IPS-18a (cell line): ENCODE data around the gene KCNIP4.

ENCODE experiments used
- H3K27ac ChIP-seq: one replicate; pipeline ENCODE4 v1.5.1; 2013; ENCODE audit warnings: low read length
- H3K27me3 ChIP-seq: one replicate; pipeline ENCODE4 v1.6.1; 2013; ENCODE audit warnings: mild to moderate bottlenecking, low read length; ENCODE audit not compliant: control insufficient read depth, insufficient read depth
- H3K36me3 ChIP-seq: one replicate; pipeline ENCODE4 v1.6.1; 2013; ENCODE audit warnings: low read depth, low read length; ENCODE audit not compliant: control insufficient read depth
- H3K4me1 ChIP-seq: one replicate; pipeline ENCODE4 v1.6.1; 2013; ENCODE audit warnings: low read depth, low read length; ENCODE audit not compliant: control insufficient read depth
- H3K4me3 ChIP-seq: one replicate; pipeline ENCODE4 v1.5.1; 2013; ENCODE audit warnings: low read length
- H3K9ac ChIP-seq: one replicate; pipeline ENCODE4 v1.6.1; 2013; ENCODE audit warnings: mild to moderate bottlenecking, low read length, moderate library complexity
- H3K9me3 ChIP-seq: one replicate; pipeline ENCODE4 v1.6.1; 2013; ENCODE audit warnings: low read depth, low read length; ENCODE audit not compliant: control insufficient read depth

KCNIP4 gene

GRCh38 chr4:21710179-21710835 lies 238.3 kb downstream of the KCNIP4 start:
- no peak overlapping the region for H3K9ac ChIP-seq
- no peak overlapping the region for H3K4me3 ChIP-seq
- peaks cover 10% of the 10 kb centered on the region for H3K4me1 ChIP-seq
- no peaks in the 10 kb centered on the region for H3K27me3 ChIP-seq
- no peaks in the 10 kb centered on the region for H3K9me3 ChIP-seq
- H3K36me3 ChIP-seq = no peaks in the 10 kb centered on the region
- H3K27ac ChIP-seq = no peak overlapping the region

GRCh38 chr4:21709761-21710160 lies 238.8 kb downstream of the KCNIP4 start:
- Histone ChIP-seq H3K27me3 (no peaks in the 10 kb centered on the region), H3K36me3 (no peaks in the 10 kb centered on the region), H3K4me1 (peaks cover 10% of the 10 kb centered on the region), H3K9ac (no peak overlapping the region), H3K27ac (no peak overlapping the region), H3K4me3 (no peak overlapping the region), H3K9me3 (no peaks in the 10 kb centered on the region)

DNA sequence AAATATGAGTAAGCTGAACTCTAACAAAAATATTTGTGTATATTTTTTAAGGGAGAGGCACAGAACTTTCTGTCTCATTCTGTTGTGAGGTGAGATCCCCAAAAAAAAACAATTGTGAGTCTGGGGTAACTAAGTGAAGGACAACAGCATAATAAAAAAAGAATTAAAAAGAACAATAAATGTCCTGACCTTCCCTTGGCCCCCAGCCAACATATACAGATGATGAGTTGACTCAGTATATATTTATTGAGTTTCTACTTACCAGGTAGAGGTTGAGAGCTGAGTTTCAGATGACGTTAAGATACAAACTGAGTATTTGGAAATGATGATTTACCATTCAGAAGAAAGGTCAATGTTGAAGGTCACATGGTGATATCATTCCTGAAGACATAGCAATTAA lies 239.5 kb downstream of the KCNIP4 start:
- H3K27me3 ChIP-seq = no peaks in the 10 kb centered on the region
- H3K9me3 ChIP-seq = no peaks in the 10 kb centered on the region
- no peak overlapping the region for H3K27ac ChIP-seq
- no peak overlapping the region for H3K9ac ChIP-seq
- no peaks in the 10 kb centered on the region for H3K36me3 ChIP-seq
- no peak overlapping the region for H3K4me3 ChIP-seq
- peaks cover 10% of the 10 kb centered on the region for H3K4me1 ChIP-seq

- H3K4me3 ChIP-seq = no peak overlapping the region
- peaks cover 9% of the 10 kb centered on the region for H3K4me1 ChIP-seq
- no peak overlapping the region for H3K27ac ChIP-seq
- peaks cover 4% of the 10 kb centered on the region for H3K27me3 ChIP-seq
- H3K9ac ChIP-seq = no peak overlapping the region
- H3K36me3 ChIP-seq = no peaks in the 10 kb centered on the region
- no peaks in the 10 kb centered on the region for H3K9me3 ChIP-seq
Observed at GRCh38 chr4:21699446-21699845, 249.1 kb downstream of the KCNIP4 start.

DNA sequence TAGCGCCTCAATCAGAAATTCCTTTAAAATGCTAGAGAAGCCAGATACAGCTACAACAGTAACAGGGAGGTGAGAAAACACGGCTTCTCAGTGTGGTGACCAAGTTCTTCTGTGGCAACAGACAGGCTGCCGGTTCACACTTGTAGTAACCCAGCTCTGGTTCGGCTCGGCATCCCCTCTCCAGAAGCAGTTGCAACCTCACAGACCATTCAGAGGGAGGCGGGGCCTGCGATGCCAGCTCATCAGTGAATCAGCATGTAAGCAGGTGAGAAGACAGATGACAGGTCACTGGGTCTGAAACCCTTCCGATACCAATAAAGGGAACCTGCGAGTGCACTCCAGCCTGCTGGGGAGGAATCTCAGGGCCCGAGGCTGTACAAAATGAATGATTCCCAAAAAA lies 251.0 kb downstream of the KCNIP4 start:
- no peak overlapping the region for H3K9ac ChIP-seq
- peaks cover 4% of the 10 kb centered on the region for H3K27me3 ChIP-seq
- H3K9me3 ChIP-seq = no peaks in the 10 kb centered on the region
- no peaks in the 10 kb centered on the region for H3K36me3 ChIP-seq
- peaks cover 9% of the 10 kb centered on the region for H3K4me1 ChIP-seq
- no peak overlapping the region for H3K27ac ChIP-seq
- H3K4me3 ChIP-seq = peak overlapping the region; percentile 30

DNA sequence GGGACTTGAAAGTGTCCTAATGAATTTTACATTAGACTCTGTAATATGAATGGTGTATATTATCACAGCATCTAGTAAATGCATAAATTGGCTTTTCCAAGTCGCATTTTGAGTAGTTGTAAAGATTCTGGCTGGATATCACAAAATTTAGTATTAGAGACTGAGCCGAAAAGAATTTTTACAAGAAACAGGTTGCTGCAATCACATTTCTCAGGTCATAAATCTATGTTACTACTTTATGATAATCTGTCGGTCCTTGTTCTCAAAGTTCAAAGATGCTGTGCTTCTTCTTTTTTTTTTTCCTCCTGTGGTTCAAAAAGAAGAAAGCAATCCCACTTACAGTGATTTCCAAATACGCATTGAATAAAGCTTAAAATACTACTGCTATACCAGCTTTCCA lies 253.4 kb downstream of the KCNIP4 start:
- no peaks in the 10 kb centered on the region for H3K9me3 ChIP-seq
- no peaks in the 10 kb centered on the region for H3K36me3 ChIP-seq
- peaks cover 9% of the 10 kb centered on the region for H3K4me1 ChIP-seq
- no peak overlapping the region for H3K27ac ChIP-seq
- H3K9ac ChIP-seq = no peak overlapping the region
- peaks cover 4% of the 10 kb centered on the region for H3K27me3 ChIP-seq
- H3K4me3 ChIP-seq = no peak overlapping the region

- Histone ChIP-seq H3K27me3 (no peaks in the 10 kb centered on the region), H3K9ac (no peak overlapping the region), H3K9me3 (no peaks in the 10 kb centered on the region), H3K27ac (no peak overlapping the region), H3K4me3 (no peak overlapping the region), H3K36me3 (no peaks in the 10 kb centered on the region), H3K4me1 (no peaks in the 10 kb centered on the region)
Observed at GRCh38 chr4:21692241-21692640, 256.3 kb downstream of the KCNIP4 start.

DNA sequence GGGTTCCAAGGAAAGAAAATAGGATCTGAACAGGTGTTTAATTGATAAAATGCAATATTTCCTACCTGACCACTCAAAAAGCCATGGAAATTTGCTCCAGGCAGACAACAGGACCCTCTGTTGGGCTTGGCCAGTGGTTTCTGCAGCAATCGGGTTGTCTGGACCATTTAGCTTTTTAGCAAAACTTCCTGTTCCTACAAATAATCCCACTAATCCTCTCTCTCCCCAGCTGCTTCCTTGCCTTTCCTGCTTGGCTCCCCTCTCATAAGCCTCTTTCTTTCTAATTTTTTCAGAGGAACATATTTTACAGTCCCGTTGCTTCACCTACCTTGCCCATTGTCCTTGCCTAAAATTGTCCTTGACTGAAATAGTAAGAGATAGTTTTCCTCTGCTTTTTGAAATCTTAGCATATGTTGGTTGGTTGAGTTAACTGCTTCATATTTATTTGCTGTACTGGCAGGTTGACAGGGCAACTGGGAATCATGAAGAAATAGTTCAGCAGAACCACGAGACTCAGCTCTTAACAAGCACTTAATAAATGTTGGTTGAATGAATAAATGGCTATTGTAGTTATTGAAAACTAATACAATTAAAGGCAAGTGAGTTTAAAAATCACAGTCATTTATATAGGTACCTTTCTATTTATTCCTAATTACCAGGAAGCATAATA lies 259.8 kb downstream of the KCNIP4 start:
- Histone ChIP-seq H3K4me1 (no peaks in the 10 kb centered on the region), H3K9me3 (no peaks in the 10 kb centered on the region), H3K27ac (no peak overlapping the region), H3K27me3 (no peaks in the 10 kb centered on the region), H3K36me3 (no peaks in the 10 kb centered on the region), H3K9ac (no peak overlapping the region), H3K4me3 (no peak overlapping the region)

GRCh38 chr4:21685911-21686310 lies 262.7 kb downstream of the KCNIP4 start:
- no peaks in the 10 kb centered on the region for H3K9me3 ChIP-seq
- no peaks in the 10 kb centered on the region for H3K27me3 ChIP-seq
- H3K9ac ChIP-seq = no peak overlapping the region
- no peak overlapping the region for H3K4me3 ChIP-seq
- no peaks in the 10 kb centered on the region for H3K36me3 ChIP-seq
- no peak overlapping the region for H3K27ac ChIP-seq
- H3K4me1 ChIP-seq = no peaks in the 10 kb centered on the region

DNA sequence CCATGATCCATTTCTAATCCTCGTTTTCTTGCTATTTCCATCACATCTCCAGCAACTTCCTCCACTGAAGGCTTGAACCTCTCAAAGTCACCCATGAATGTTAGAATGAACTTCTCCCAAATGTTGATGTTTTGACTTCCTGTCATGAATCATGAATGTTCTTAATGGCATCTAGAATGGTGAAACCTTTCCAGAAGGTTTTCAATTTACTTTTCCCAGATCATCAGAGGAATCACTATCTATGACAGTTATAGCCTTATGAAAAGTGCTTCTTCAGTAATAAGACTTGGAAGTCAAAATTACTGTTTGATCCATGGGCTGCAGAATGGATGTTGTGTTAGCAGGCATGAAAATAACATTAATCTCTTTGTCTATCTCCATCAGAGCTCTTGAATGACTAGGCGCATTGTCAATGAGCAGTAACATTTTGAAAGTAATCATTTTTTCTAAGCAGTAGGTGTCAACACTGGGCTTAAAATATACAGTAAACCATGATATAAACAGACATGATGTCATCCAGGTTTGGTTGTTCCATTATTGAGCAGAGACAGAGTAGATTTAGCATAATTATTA lies 268.2 kb downstream of the KCNIP4 start:
- H3K36me3 ChIP-seq = no peaks in the 10 kb centered on the region
- no peaks in the 10 kb centered on the region for H3K4me1 ChIP-seq
- no peak overlapping the region for H3K27ac ChIP-seq
- no peaks in the 10 kb centered on the region for H3K27me3 ChIP-seq
- no peaks in the 10 kb centered on the region for H3K9me3 ChIP-seq
- H3K4me3 ChIP-seq = no peak overlapping the region
- no peak overlapping the region for H3K9ac ChIP-seq

GRCh38 chr4:21678711-21679110 lies 269.9 kb downstream of the KCNIP4 start:
- Histone ChIP-seq H3K27me3 (no peaks in the 10 kb centered on the region), H3K9ac (no peak overlapping the region), H3K4me3 (no peak overlapping the region), H3K27ac (no peak overlapping the region), H3K9me3 (no peaks in the 10 kb centered on the region), H3K36me3 (no peaks in the 10 kb centered on the region), H3K4me1 (no peaks in the 10 kb centered on the region)

DNA sequence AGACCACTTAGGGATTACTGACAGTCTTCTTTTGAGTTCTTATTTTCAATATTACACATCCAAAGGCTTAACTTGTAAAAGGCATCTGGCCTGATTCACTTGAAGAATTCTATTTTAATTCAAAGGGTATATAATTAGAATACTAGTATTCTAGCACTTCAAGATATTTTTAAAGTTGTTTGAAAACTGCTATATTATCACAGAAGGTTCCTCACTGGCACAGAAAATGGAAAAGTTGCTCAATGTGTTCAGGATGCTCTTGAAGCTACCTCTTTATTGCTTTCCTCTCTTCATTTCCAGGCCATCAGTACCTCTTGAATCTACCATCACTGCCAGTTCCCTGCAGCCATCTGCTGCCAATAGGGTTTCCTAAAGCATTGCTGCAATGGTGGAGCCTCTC lies 271.4 kb downstream of the KCNIP4 start:
- Histone ChIP-seq H3K9ac (no peak overlapping the region), H3K27ac (no peak overlapping the region)

More for the DNA sequence above, 271.4 kb downstream of the KCNIP4 start:
- H3K4me1 ChIP-seq = no peaks in the 10 kb centered on the region
- H3K4me3 ChIP-seq = no peak overlapping the region
- no peaks in the 10 kb centered on the region for H3K9me3 ChIP-seq
- H3K27me3 ChIP-seq = no peaks in the 10 kb centered on the region
- no peaks in the 10 kb centered on the region for H3K36me3 ChIP-seq
